Measurements from ENCODE around the gene RING1. TPM values are rescaled to one million over a fixed set of nuclear protein-coding genes. Genes with fewer than 3 reads are reported as not detected.

Gene RING1
- total RNA-seq = 10 to 100 TPM; 31.0 to 31.8 TPM
- polyA plus RNA-seq (2013, experiment 1 of 2) = 65.4 TPM
- 55.9 TPM for polyA plus RNA-seq (2013, experiment 2 of 2)
- long read RNA-seq, experiment 1, partial matches to known transcripts = 9 of 12 reads
- long read RNA-seq, experiment 1, other reads (novel, unspliced or antisense) = 1 of 12 reads
- long read RNA-seq, experiment 2, transcript RING1-201 (7 exons, 1,752 nt) = major isoform, 7 of 11 reads
- long read RNA-seq, experiment 2, partial matches to known transcripts = 3 of 11 reads
- long read RNA-seq, experiment 2, other reads (novel, unspliced or antisense) = 1 of 11 reads
- long read RNA-seq, experiment 3, partial matches to known transcripts = 7 of 7 reads
- long read RNA-seq, experiment 3, other reads (novel, unspliced or antisense) = 0 of 7 reads
- long read RNA-seq, experiment 4, transcript RING1-201 (7 exons, 1,752 nt) = major isoform, 7 of 17 reads
- long read RNA-seq, experiment 4, partial matches to known transcripts = 9 of 17 reads
- long read RNA-seq, experiment 4, other reads (novel, unspliced or antisense) = 1 of 17 reads

- DNase-seq = peak; percentile 94
- Histone ChIP-seq H3K36me3 (ENCODE audit: control insufficient read depth, insufficient read depth, low read length) (peaks cover 25% of the 10 kb centered on the region), H3K27ac (ENCODE audit: low read depth, low read length) (peak within 1 kb of the TSS; percentile 89), H3K9ac (ENCODE audit: extremely low read depth, low read length, poor library complexity, severe bottlenecking) (peak within 1 kb of the TSS; percentile 92), H3K27me3 (ENCODE audit: control insufficient read depth, insufficient read depth, low read length, poor library complexity, severe bottlenecking) (peaks cover 7% of the 10 kb centered on the region), H3K4me1 (ENCODE audit: control insufficient read depth, insufficient read depth, low read length) (peaks cover 6% of the 10 kb centered on the region), H3K9me3 (ENCODE audit: control insufficient read depth, low read length) (no peaks in the 10 kb centered on the region), H3K4me3 (ENCODE audit: low read length) (peak within 1 kb of the TSS; percentile 92)
- no peak for TF ChIP-seq CTCF (conservative IDR thresholded peaks at IDR 0.05)
- peaks cover 40% of the 10 kb centered on the region for H3K27me3 Mint-ChIP-seq (ENCODE audit: insufficient read depth)
- H3K4me3 Mint-ChIP-seq = peak within 1 kb of the TSS; percentile 82
- no peaks in the 10 kb centered on the region for H3K9me3 Mint-ChIP-seq
- WGBS, 2 experiments (ENCODE audit: insufficient coverage in 1 of 2, insufficient read length in 1 of 2) = 0% methylated on average over 27 to 84 of the region's 86 CpGs
- peaks cover 27% of the 10 kb centered on the region for H3K4me1 Mint-ChIP-seq
- H3K27ac Mint-ChIP-seq = peak within 1 kb of the TSS; percentile 95
- H3K36me3 Mint-ChIP-seq (ENCODE audit: low read depth) = peaks cover 24% of the 10 kb centered on the region
These were observed at the start of gene RING1 for GRCh38 chr6:33208091-33208967. Gene RING1, plus strand, starts transcription at chr6:33208500. Its CDS starts 323 bp downstream, at chr6:33208823.

GRCh38 chr6:33160096-33160495, 48.2 kb upstream of the RING1 start:
- Histone ChIP-seq H3K27ac (ENCODE audit: low read depth, low read length) (no peak overlapping the region), H3K9me3 (ENCODE audit: control insufficient read depth, low read length) (no peaks in the 10 kb centered on the region), H3K9ac (ENCODE audit: extremely low read depth, low read length, poor library complexity, severe bottlenecking) (no peak overlapping the region), H3K4me1 (ENCODE audit: control insufficient read depth, insufficient read depth, low read length) (no peaks in the 10 kb centered on the region), H3K36me3 (ENCODE audit: control insufficient read depth, insufficient read depth, low read length) (no peaks in the 10 kb centered on the region), H3K4me3 (ENCODE audit: low read length) (no peak overlapping the region), H3K27me3 (ENCODE audit: control insufficient read depth, insufficient read depth, low read length, poor library complexity, severe bottlenecking) (peaks cover 15% of the 10 kb centered on the region)
- no peaks in the 10 kb centered on the region for H3K9me3 Mint-ChIP-seq
- TF ChIP-seq CTCF (conservative IDR thresholded peaks at IDR 0.05) = no peak
- no peaks in the 10 kb centered on the region for H3K4me1 Mint-ChIP-seq
- DNase-seq = no peak
- no peak overlapping the region for H3K4me3 Mint-ChIP-seq
- H3K27me3 Mint-ChIP-seq (ENCODE audit: insufficient read depth) = peaks cover 34% of the 10 kb centered on the region
- WGBS, 2 experiments (ENCODE audit: insufficient coverage in 1 of 2, insufficient read length in 1 of 2) = 91 to 93% methylated on average over 9 to 11 of the region's 11 CpGs
- H3K36me3 Mint-ChIP-seq (ENCODE audit: low read depth) = no peaks in the 10 kb centered on the region
- no peak overlapping the region for H3K27ac Mint-ChIP-seq

GRCh38 chr6:33160728-33161344, 47.5 kb upstream of the RING1 start:
- H3K4me1 ChIP-seq (ENCODE audit: control insufficient read depth, insufficient read depth, low read length) = no peaks in the 10 kb centered on the region
- no peak overlapping the region for H3K9ac ChIP-seq (ENCODE audit: extremely low read depth, low read length, poor library complexity, severe bottlenecking)
- TF ChIP-seq CTCF (conservative IDR thresholded peaks at IDR 0.05) = no peak
- Mint-ChIP-seq H3K4me1 (no peaks in the 10 kb centered on the region), H3K9me3 (no peaks in the 10 kb centered on the region), H3K27me3 (ENCODE audit: insufficient read depth) (peaks cover 35% of the 10 kb centered on the region), H3K27ac (no peak overlapping the region), H3K4me3 (peak overlapping the region; percentile 68), H3K36me3 (ENCODE audit: low read depth) (no peaks in the 10 kb centered on the region)
- WGBS, 2 experiments (ENCODE audit: insufficient coverage in 1 of 2, insufficient read length in 1 of 2) = 77 to 81% methylated on average over 10 to 13 of the region's 13 CpGs
- H3K4me3 ChIP-seq (ENCODE audit: low read length) = no peak overlapping the region
- H3K9me3 ChIP-seq (ENCODE audit: control insufficient read depth, low read length) = no peaks in the 10 kb centered on the region
- peaks cover 15% of the 10 kb centered on the region for H3K27me3 ChIP-seq (ENCODE audit: control insufficient read depth, insufficient read depth, low read length, poor library complexity, severe bottlenecking)
- H3K36me3 ChIP-seq (ENCODE audit: control insufficient read depth, insufficient read depth, low read length) = no peaks in the 10 kb centered on the region
- no peak overlapping the region for H3K27ac ChIP-seq (ENCODE audit: low read depth, low read length)
- DNase-seq = peak; percentile 72
